Parathyroid adenoma (tissue), 2 donors: Measurements from ENCODE around the gene NEUROG2.

Source experiments
- H2AFZ ChIP-seq: fragments of 300-600 bp; sonication (generic); one replicate; pipeline ENCODE4 v1.7.0; 2017; ENCODE audit warnings: antibody characterized with exemption, mild to moderate bottlenecking
- H3K27ac ChIP-seq: fragments of 300-600 bp; sonication (generic); one replicate; pipeline ENCODE4 v1.7.0; 2017
- H3K27me3 ChIP-seq: fragments of 300-600 bp; sonication (generic); one replicate; pipeline ENCODE4 v1.7.0; 2017; ENCODE audit warnings: low read length; ENCODE audit not compliant: control insufficient read depth, insufficient read depth
- H3K36me3 ChIP-seq: fragments of 300-600 bp; sonication (generic); one replicate; pipeline ENCODE4 v1.7.0; 2017; ENCODE audit warnings: low read length; ENCODE audit not compliant: control insufficient read depth, insufficient read depth
- H3K4me1 ChIP-seq: fragments of 300-600 bp; sonication (generic); one replicate; pipeline ENCODE4 v1.7.0; 2017; ENCODE audit warnings: control low read depth
- H3K4me2 ChIP-seq: fragments of 300-600 bp; sonication (generic); one replicate; pipeline ENCODE4 v1.7.0; 2017; ENCODE audit warnings: low read length
- H3K4me3 ChIP-seq: fragments of 300-600 bp; sonication (generic); one replicate; pipeline ENCODE4 v1.7.0; 2017; ENCODE audit warnings: low read depth, low read length
- H3K79me2 ChIP-seq: fragments of 300-600 bp; sonication (generic); one replicate; pipeline ENCODE4 v1.7.0; 2017; ENCODE audit warnings: control low read depth
- H3K9ac ChIP-seq: fragments of 300-600 bp; sonication (generic); one replicate; pipeline ENCODE4 v1.7.0; 2017; ENCODE audit warnings: mild to moderate bottlenecking
- H3K9me3 ChIP-seq: fragments of 300-600 bp; sonication (generic); one replicate; pipeline ENCODE4 v1.7.0; 2017; ENCODE audit warnings: low read length; ENCODE audit not compliant: control insufficient read depth
- TF ChIP-seq, protein P1 (sequence below): fragments of 300-600 bp; sonication (generic); IDR thresholded peaks from one replicate; pipeline ENCODE4 v1.7.0; 2017; ENCODE audit warnings: antibody characterized with exemption, mild to moderate bottlenecking
- donor health status: primary hyperparathyroidism.

NEUROG2 gene

GRCh38 chr4:112519689-112520597 is 4.0 kb upstream of the NEUROG2 start:
- H3K9ac ChIP-seq = no peak overlapping the region
- H3K4me1 ChIP-seq = no peaks in the 10 kb centered on the region
- no peak overlapping the region for H2AFZ ChIP-seq
- no peaks in the 10 kb centered on the region for H3K79me2 ChIP-seq
- H3K27ac ChIP-seq = no peak overlapping the region
- peaks cover 5% of the 10 kb centered on the region for H3K9me3 ChIP-seq
- peaks cover 42% of the 10 kb centered on the region for H3K27me3 ChIP-seq
- H3K36me3 ChIP-seq = no peaks in the 10 kb centered on the region
- H3K4me2 ChIP-seq = no peak overlapping the region
- H3K4me3 ChIP-seq = no peak overlapping the region
- TF ChIP-seq, protein P1, sequence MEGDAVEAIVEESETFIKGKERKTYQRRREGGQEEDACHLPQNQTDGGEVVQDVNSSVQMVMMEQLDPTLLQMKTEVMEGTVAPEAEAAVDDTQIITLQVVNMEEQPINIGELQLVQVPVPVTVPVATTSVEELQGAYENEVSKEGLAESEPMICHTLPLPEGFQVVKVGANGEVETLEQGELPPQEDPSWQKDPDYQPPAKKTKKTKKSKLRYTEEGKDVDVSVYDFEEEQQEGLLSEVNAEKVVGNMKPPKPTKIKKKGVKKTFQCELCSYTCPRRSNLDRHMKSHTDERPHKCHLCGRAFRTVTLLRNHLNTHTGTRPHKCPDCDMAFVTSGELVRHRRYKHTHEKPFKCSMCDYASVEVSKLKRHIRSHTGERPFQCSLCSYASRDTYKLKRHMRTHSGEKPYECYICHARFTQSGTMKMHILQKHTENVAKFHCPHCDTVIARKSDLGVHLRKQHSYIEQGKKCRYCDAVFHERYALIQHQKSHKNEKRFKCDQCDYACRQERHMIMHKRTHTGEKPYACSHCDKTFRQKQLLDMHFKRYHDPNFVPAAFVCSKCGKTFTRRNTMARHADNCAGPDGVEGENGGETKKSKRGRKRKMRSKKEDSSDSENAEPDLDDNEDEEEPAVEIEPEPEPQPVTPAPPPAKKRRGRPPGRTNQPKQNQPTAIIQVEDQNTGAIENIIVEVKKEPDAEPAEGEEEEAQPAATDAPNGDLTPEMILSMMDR = no peak

GRCh38 chr4:112518675-112519074 is 2.7 kb upstream of the NEUROG2 start:
- Histone ChIP-seq H3K27me3 (peaks cover 46% of the 10 kb centered on the region), H3K27ac (no peak overlapping the region), H3K79me2 (no peaks in the 10 kb centered on the region), H3K36me3 (no peaks in the 10 kb centered on the region), H3K4me2 (no peak overlapping the region), H3K9me3 (peaks cover 5% of the 10 kb centered on the region), H2AFZ (no peak overlapping the region), H3K4me1 (no peaks in the 10 kb centered on the region), H3K4me3 (no peak overlapping the region), H3K9ac (no peak overlapping the region)
- TF ChIP-seq, protein P1 = no peak

DNA sequence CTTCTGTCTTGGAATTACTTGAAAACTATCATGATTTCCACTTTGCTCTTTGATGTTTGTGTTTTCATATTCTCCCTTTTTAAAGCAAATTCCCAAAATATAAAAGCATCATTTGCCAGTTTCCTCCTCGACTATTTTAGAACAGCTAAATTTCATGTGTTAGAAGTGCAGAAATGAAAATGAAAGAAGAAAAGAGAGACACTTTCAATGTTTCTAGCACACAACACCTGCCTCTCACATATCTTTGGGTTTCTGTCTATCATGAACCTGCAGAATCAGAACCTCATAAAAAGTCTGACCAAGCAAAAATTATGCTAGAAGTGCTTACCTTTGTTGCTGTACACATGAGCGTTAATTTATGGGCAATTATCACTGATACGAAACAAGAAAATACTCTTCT is 1.9 kb upstream of the NEUROG2 start:
- TF ChIP-seq, protein P1 = no peak

GRCh38 chr4:112517067-112517634 is 1.2 kb upstream of the NEUROG2 start:
- Histone ChIP-seq H3K36me3 (no peaks in the 10 kb centered on the region), H3K27me3 (peaks cover 40% of the 10 kb centered on the region), H3K4me2 (no peak overlapping the region), H2AFZ (no peak overlapping the region), H3K79me2 (no peaks in the 10 kb centered on the region), H3K9ac (no peak overlapping the region), H3K4me1 (no peaks in the 10 kb centered on the region), H3K9me3 (peaks cover 5% of the 10 kb centered on the region), H3K27ac (no peak overlapping the region), H3K4me3 (no peak overlapping the region)
- TF ChIP-seq, protein P1 = no peak

More for the DNA sequence above, 1.9 kb upstream of the NEUROG2 start:
- Histone ChIP-seq H3K4me1 (no peaks in the 10 kb centered on the region), H3K9me3 (peaks cover 5% of the 10 kb centered on the region), H3K9ac (no peak overlapping the region), H3K4me3 (no peak overlapping the region), H3K79me2 (no peaks in the 10 kb centered on the region), H3K36me3 (no peaks in the 10 kb centered on the region), H3K27ac (no peak overlapping the region), H2AFZ (no peak overlapping the region), H3K27me3 (peaks cover 42% of the 10 kb centered on the region), H3K4me2 (no peak overlapping the region)
